HG03103 (cell line): ENCODE measurements around the gene CHST15.

Source experiments
- ATAC-seq: cut with Tn5 transposase; IDR thresholded peaks from one replicate; pipeline ENCODE4 v1.9.1; 2021; ENCODE audit warnings: low read depth; ENCODE audit not compliant: unreplicated experiment

CHST15 gene

GRCh38 chr10:124085680-124086079, 7.7 kb downstream of the CHST15 start:
- no peak for ATAC-seq

- ATAC-seq, result no peak
Observed at GRCh38 chr10:124084708-124085107, 8.7 kb downstream of the CHST15 start.

DNA sequence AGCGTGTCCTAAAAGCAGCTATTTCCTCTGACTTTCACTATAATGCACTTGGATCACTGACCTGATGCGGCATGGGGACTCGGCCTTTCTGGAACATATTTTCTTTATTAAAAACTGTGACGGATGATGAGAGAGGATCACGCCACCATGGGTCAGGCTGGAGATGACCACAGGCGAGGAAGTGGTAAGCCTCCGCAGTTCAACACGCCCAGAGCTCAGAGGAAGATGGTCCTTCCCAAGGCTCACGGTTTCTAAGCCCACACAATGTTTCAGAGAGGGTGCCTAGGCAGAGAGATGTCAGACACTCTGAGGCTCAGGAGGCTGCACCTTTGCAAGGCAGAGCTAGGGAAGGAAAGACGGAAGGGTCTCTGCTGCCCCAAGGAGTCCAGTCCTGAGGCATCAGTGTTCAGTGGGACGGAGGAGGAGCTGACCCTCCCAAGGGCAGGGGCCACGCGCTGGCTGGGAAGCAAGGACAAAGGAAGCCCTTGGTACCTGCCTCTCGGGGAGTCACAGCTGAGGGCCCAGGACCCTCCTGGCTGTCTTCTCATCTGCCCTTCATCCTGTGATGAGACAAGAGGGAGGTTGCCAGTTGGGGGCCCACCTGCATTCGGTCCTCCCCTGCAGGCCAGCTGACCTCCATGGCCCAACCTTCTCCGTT, 9.5 kb downstream of the CHST15 start:
- no peak for ATAC-seq

GRCh38 chr10:124083047-124083739, 10.2 kb downstream of the CHST15 start:
- ATAC-seq, result no peak

GRCh38 chr10:124082555-124082954, 10.8 kb downstream of the CHST15 start:
- no peak for ATAC-seq

DNA sequence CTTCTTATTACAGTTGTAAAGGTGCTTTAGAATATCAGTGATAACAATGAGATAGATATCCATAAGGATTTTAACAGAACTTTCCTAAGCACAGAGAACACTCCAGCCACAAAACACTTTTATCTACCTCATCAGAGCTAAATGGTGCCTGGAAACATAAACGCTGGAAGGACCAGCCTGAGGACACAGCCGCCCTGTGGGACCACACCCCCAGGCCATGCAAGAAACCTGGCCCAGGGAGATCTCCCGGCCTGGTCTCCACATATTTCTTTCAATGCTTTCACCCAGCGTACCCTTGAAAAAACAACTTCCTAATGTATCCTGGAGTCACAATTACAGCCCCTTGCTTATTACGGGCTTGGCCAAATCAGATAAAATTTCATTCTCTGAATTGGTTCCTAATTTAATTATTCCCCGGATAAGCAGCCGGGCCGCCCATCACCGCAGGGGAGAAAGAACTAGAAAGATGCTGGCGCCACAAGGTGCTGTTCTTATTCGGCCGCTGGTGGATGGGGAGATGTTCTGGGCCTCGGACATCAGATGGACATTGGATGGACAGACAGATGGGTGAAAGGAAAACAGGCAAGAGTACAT, 11.8 kb downstream of the CHST15 start:
- ATAC-seq, result no peak

DNA sequence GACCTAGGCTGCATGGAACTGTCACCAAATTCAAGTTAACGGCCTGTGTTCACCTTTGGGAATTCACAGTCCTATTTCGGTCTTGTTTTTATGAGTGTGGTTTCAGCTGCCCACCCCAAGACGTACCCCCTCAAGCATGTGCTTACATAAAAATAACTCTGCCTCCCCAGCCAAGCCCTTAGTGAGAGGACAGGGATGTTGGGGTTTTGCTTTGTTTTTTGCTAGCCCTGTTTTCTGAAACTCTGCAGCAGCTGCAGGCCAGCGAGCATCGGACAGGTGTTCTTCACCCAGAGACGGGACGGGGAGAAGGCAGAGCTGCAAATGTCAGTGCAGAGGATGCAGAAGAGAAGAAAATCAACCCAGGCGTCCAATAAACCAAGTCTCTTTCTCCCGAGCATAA, 13.5 kb downstream of the CHST15 start:
- no peak for ATAC-seq

- ATAC-seq, result no peak
Observed at GRCh38 chr10:124078714-124079113, 14.7 kb downstream of the CHST15 start.

DNA sequence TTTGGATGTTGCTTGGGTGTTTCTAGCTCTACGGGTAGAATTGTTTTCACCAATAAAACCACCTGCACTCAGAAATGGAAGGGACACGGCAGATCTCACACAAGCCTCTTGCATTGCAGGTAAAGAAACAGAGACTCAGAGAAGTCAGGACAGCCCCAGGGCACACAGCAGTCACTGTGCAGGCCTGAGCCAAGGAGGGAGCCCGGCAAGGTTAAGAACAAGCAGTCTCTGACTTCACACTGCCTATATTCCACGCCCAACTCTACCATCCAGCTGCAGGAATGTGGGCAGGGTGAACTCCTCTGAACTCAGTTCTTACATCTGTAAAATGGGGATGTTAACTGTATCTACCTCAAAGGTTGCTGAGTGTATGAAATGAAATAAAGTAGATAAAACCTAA, 15.4 kb downstream of the CHST15 start:
- ATAC-seq, result no peak

DNA sequence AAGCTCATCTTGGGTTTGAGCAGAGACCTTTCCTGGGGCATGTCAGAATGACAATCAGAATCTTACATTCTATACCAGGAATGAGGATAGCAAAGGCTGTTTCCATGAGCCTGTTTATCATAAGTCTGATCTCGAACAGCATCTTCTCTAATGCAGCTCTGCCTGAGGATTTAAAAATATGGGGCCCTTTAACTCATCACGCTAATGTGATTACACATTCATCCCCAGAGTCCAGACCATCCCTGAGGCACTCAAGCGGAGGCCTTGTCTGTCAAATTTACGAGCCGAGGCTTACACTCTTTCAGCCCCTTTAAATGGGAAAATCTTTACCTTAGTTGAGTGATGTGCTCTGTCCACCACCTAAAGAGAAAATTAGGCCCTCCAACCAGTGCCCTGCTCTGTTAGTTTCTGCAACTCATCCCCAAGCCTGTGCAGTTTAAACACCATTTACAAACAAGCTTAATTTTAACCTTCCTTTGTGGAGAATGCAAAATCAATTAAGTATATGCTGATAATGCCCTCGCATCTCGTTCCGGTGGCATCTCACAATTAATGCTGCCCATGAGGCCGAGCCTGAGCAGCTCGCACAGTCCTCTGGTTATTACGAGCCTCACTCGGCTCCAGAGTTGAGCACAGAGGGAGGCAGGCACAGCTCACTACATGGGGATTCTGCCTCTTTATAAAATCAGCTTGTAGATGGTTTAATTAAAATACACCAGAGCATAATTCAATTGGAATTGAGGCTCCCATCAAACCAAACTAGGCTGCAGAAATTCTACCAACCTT, 16.0 kb downstream of the CHST15 start:
- no peak for ATAC-seq

DNA sequence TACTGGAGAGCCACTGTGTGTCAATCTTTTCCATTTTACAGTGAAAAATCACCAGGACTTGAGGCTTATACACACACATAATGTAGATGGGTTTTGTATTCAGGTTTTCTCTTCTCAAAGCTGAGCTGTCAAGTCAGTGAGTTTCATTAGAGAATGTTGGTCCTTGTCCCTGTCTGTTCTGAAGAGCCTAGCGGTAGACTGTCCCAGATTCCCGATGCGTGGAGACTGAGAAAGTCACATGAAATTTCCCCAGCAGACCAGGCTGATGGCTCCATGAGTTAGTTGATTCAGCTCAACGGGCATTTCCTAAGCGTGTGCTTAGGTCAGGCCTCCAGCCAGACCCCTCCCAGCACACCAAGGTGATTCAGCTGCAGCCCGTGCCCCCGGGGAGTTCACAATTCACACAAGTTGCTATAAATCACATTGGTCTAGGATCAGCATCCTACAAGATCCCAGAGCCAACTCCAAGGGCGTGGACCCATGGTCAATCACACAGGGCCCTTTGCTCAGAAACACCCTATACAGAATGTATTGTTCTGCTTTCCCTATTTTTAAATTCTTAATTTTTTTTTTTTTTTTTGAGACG, 17.2 kb downstream of the CHST15 start:
- ATAC-seq, result no peak

DNA sequence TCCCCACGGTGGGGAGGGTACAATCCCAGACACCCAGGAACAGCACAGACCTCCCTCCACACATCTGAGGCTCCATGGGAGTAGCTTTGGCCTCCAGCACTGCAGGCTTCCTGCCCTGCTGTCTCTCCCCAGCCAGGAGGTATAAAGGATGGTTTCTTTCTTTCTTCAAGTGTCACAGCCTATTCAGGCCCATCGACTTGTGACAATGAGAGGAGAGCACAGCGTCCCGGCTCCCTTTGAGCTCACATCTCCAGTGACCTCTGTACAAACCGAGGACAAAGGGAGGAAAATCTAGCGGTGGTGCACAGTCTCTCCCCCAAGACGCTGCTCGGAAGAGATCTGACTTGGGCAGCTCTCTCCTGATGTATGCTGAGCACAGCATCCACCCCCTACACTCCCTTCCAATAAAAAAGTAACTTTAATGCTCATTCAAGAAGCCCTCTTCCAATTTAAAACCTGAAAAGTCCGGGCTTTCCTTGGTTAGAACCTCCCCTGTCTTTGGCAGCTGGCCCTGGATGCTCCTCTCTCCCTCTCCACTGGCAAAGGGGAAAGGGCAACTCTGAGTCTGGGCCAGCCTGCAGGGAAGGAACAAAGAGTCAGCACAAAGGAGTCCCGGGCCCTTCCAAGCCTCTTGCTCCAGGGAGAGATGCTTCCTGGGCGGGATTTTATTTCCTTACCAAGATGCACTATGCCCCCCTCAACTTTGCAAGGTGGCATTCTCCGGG, 18.0 kb downstream of the CHST15 start:
- ATAC-seq, result no peak

DNA sequence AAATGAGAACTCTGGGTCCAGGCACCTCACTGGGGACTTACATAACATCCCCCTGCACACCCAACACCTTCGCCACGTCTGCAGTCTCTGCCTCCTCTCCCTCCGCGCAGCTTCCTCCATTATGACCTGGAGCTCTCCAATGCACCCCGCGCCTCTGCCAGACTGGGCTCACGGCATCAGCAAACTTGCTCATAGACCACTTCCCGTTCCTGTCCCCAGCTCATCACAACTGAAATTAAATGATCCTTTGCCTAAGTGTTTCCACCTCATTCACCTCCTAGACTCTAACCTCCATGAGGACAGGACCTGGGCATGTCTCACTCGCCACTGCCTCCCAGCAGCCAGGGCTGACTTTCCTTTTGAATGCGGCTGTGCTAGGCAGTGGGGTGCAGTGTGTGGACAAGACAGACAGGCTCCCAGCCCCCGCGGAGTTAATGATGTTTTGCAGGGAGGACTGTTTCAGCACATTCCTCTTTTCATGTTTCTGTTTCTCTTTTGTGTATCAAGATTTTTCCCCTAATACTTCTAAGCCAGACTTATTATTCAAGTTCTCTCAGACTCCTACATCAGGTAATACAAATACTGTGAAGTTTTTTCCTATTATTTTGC, 18.8 kb downstream of the CHST15 start:
- no peak for ATAC-seq

DNA sequence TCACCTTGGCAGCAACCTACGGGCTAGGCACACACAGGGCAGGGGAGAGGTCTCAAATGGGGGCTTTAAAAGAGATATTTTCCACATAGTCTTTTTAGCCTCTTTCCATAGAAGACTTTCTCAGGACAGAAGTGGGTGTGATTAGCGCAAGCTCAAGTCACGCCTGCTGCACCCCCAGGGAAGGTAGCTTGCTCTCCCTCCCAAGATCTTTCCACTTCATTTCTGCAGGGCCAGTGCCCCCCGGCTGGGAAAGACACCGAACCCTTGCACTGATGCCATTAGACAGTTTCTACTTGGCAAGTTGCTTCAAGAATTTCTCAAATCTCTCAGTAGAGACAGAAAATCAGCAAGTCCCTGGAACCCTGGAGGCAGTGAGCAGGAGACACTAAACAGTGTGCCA, 19.4 kb downstream of the CHST15 start:
- ATAC-seq, result no peak

DNA sequence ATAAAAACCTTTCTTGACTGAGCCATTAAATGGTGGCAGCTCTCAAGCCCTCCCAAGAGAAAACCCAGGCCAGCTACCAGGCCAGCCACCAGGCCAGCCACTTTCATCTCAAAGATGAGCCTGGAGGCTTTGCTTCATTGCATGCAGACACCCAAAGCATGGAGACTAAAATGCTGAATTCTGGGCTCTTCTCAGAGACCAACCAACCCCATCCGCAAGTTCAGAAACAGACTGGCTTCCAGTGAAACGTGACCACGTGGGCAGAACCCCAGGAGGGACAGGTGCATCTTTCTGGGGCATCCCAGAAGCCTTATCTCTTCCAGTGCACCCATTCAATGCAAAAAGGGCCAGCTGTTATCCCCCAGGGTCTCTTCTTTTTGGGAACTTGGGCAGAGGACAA, 20.9 kb downstream of the CHST15 start:
- ATAC-seq, result no peak

DNA sequence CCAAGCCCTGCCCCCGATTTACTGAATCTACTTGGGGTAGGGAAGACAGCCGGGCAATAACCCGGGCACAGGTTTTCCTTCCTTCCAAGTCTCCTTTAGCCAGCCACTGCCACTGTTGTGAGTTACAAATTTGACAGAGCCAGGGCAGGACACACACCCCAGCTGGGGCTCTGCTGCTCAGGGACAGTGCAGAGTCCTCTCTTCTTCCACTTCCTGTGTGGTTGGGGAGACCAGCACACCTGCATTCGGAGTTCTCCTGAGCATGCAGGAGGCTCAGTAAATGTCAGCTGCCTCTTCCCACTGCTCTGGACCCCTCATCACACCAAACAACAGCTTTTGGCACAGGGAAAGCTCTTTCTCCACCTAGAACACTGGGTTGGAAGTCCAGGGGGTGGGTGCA, 21.3 kb downstream of the CHST15 start:
- ATAC-seq, result no peak

GRCh38 chr10:124071141-124071540, 22.3 kb downstream of the CHST15 start:
- no peak for ATAC-seq

DNA sequence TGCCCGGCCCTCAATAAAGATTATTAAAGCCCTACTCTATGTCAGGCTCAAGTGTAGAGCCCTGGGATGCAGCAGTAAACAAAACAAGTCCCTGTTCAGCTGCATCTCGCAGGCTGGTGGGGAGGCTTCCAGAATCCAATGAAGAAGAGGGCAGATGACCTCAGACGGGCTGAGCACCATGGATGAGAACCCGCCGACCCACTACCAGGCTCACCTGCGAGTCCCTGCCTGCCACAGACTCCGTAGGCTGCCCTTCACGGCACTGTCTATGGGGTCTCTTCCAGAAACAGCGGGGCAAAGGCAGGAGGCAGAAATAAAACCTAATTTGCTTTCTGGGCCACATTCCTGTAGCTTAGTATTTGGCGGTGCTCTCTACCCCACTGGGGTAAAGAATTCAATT, 22.7 kb downstream of the CHST15 start:
- no peak for ATAC-seq

DNA sequence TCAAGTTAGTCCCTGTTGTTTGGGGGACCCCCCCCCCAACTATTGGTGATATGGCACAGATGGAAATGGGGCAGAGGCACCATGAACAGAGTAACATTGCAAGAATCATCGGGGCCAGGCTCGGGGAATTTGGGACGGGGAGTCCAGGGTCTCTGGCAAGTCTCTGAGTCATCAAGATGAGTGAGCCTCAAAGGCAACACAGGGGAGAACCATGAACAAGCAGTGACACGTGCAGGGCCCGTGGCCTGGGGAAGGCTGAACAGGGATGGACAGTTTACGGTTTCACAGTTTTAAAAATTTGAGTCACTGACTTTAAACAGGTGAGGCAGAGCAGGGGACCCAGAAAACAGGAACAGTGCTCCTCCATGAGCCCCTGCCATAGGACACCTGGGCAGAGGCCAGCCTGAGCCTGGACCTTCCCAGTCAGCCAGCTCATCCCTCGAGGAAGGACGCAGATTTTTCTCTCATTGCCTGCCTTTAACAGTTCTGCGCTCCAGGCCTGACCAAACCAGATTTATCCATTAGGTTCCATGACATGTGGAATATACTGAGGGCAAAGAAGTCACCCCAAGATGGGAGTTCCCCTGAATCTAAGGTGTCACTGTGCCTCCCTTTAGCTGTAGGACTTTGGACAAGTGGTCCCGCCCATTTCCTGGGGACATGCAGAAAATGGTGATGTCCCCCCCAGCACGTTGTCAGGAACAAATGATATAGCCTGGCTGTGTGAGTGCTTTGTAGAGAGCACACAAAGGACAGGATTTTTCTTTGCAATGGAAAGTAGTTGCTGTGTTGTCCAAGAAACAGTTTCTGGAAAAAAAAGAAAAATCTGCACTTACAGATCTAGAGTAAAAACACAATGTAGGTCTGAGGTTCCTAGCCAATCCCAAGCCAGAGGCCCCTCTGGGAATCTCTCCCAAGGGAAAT, 23.8 kb downstream of the CHST15 start:
- no peak for ATAC-seq
